Ovary (tissue), 9 donors: ENCODE results near the gene TAC4. TPM values are rescaled to one million over a fixed set of nuclear protein-coding genes. Genes with fewer than 3 reads are reported as not detected.

Source experiments
- DNase-seq, 5 donors: peaks; one replicate each; pipeline ENCODE4 v3.0.0-alpha.2; 2019 to 2020
- H3K27ac ChIP-seq, 2 donors: fragments of 200-600 bp; one replicate each; pipeline versions ENCODE4 v1.5.1 to v1.8.0; 2019 to 2022
- H3K27me3 ChIP-seq: fragments of 200-600 bp; one replicate; pipeline ENCODE4 v1.8.0; 2022
- H3K36me3 ChIP-seq: fragments of 200-600 bp; sonication (generic); one replicate; pipeline ENCODE4 v1.5.1; 2019
- H3K4me1 ChIP-seq: one replicate; pipeline ENCODE4 v1.8.1; 2013; ENCODE audit warnings: mild to moderate bottlenecking, moderate library complexity; ENCODE audit not compliant: insufficient read depth
- H3K4me3 ChIP-seq: fragments of 200-600 bp; sonication (generic); one replicate; pipeline ENCODE4 v1.5.1; 2017
- H3K9me3 ChIP-seq, 2 donors: fragments of 200-600 bp in 1 of 2; sonication (generic) in 1 of 2; one replicate each; pipeline versions ENCODE4 v1.5.1 to v1.8.1; 2013 to 2019; ENCODE audit warnings: mild to moderate bottlenecking in 1 of 2, moderate library complexity in 1 of 2
- EP300 ChIP-seq: sonication (generic); formaldehyde crosslinking; IDR thresholded peaks from one replicate; pipeline ENCODE4 v1.6.1; 2017; ENCODE audit warnings: antibody characterized with exemption
- POLR2A ChIP-seq: fragments of 450-650 bp; IDR thresholded peaks from one replicate; pipeline ENCODE4 v1.6.1; 2017; ENCODE audit warnings: antibody characterized with exemption, mild to moderate bottlenecking, moderate library complexity
- WGBS, 3 donors: extraction: QIAGEN DNeasy Blood & Tissue Kit in 1 of 3; methylation state at CpG; one replicate each; pipeline versions ENCODE4 v1.1.5 to v1.1.7; 2013 to 2017; 5-methylcytosine and 5-hydroxymethylcytosine counted together
- intact Hi-C, 4 donors: fragments of 100-400 bp; cut with DNase I; formaldehyde crosslinking; loops; one replicate each; pipeline versions ENCODE4 v1.11.0 to v1.15.1; 2022 to 2023
- polyA plus RNA-seq, 2 donors: library from polyadenylated mRNA; stranded (reverse); fragments of 200-250 nt in 1 of 2; fragments of 350-450 nt in 1 of 2; fragmentation: Illumina TruSeq in 1 of 2; extraction: RNeasy Lipid Tissue Mini Kit (QIAGEN cat#74804) in 1 of 2; gene quantifications; one replicate each; pipeline ENCODE4 v1.2.3, GENCODE V29; 2013 to 2014
- total RNA-seq, 7 donors: library from RNA; depleted of rRNA in 2 of 7; stranded (reverse); fragments of >200 nt in 2 of 7; fragmentation: NEBNext Ultra II Directional in 3 of 7; extraction: Animal tissue kit (Norgen Biotek cat#: 25700) in 3 of 7; gene quantifications; one replicate each; pipeline versions ENCODE4 v1.1.0 to v1.2.4, GENCODE V29; 2016 to 2023
- TF ChIP-seq, protein P1 (sequence below), 3 donors: fragments of 450-650 bp in 2 of 3; fragments of 200-600 bp in 1 of 3; IDR thresholded peaks; one replicate each; pipeline versions ENCODE4 v1.5.1 to v1.8.0; 2016 to 2022; ENCODE audit warnings: antibody characterized with exemption in 3 of 3, mild to moderate bottlenecking in 1 of 3
- donor health status: DM: no; HTN: no; CAD: no; lungs with moderate emphysema.
- donor health status: DM: no; HTN: no; CAD: no.
- donor health status: Bipolar disorder and iron deficiency.
- donor health status: DM: yes; HTN: yes; CAD: no.
- donor health status: DM: no; HTN: no; CAD: no.
- donor health status: DM: yes; HTN: yes; CAD: no.

The TAC4 gene
- total and polyA plus RNA-seq, 9 donors: not detected

GRCh38 chr17:49821916-49822315 is 26.0 kb downstream of the TAC4 start:
- H3K9me3 ChIP-seq: no peaks in the 10 kb centered on the region
- no peaks in the 10 kb centered on the region for H3K27me3 ChIP-seq
- H3K4me1 ChIP-seq: no peaks in the 10 kb centered on the region
- intact Hi-C loops: no loop called here
- TF ChIP-seq EP300: no peak
- TF ChIP-seq, protein P1, sequence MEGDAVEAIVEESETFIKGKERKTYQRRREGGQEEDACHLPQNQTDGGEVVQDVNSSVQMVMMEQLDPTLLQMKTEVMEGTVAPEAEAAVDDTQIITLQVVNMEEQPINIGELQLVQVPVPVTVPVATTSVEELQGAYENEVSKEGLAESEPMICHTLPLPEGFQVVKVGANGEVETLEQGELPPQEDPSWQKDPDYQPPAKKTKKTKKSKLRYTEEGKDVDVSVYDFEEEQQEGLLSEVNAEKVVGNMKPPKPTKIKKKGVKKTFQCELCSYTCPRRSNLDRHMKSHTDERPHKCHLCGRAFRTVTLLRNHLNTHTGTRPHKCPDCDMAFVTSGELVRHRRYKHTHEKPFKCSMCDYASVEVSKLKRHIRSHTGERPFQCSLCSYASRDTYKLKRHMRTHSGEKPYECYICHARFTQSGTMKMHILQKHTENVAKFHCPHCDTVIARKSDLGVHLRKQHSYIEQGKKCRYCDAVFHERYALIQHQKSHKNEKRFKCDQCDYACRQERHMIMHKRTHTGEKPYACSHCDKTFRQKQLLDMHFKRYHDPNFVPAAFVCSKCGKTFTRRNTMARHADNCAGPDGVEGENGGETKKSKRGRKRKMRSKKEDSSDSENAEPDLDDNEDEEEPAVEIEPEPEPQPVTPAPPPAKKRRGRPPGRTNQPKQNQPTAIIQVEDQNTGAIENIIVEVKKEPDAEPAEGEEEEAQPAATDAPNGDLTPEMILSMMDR (IDR thresholded peaks at IDR 0.05): no peak
- no peak for TF ChIP-seq POLR2A
- H3K4me3 ChIP-seq: no peak overlapping the region
- no peaks in the 10 kb centered on the region for H3K36me3 ChIP-seq
- WGBS, 3 donors: 90 to 96% (median 90%) methylated on average over 1 of the region's 1 CpG
- DNase-seq: no peak
- no peak overlapping the region for H3K27ac ChIP-seq

DNA sequence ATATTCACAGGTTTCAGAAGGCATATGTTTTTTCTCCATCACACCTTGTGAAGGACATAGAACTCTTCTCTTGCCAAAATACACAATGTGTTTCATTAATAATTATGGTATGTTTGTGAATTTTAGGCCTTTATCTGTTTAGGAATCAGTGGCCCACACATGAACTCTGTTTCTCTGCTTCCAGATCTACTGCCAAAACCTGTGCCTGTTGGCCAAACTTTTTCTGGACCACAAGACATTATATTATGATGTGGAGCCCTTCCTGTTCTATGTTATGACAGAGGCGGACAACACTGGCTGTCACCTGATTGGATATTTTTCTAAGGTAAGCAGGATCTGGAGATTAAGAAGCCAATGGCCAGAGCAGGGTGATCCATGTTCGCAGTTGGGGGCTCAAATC is 26.4 kb downstream of the TAC4 start:
- no peaks in the 10 kb centered on the region for H3K27me3 ChIP-seq
- TF ChIP-seq, protein P1 (IDR thresholded peaks at IDR 0.05): no peak
- TF ChIP-seq EP300 (no peak), POLR2A (no peak)
- H3K4me3 ChIP-seq: no peak overlapping the region
- H3K27ac ChIP-seq: no peak overlapping the region
- H3K9me3 ChIP-seq: no peaks in the 10 kb centered on the region
- H3K4me1 ChIP-seq: no peaks in the 10 kb centered on the region
- 88 to 94% (median 91%) methylated on average over 2 of the region's 2 CpGs for WGBS, 3 donors
- no peak for DNase-seq
- intact Hi-C loops: no loop called here
- H3K36me3 ChIP-seq: no peaks in the 10 kb centered on the region

DNA sequence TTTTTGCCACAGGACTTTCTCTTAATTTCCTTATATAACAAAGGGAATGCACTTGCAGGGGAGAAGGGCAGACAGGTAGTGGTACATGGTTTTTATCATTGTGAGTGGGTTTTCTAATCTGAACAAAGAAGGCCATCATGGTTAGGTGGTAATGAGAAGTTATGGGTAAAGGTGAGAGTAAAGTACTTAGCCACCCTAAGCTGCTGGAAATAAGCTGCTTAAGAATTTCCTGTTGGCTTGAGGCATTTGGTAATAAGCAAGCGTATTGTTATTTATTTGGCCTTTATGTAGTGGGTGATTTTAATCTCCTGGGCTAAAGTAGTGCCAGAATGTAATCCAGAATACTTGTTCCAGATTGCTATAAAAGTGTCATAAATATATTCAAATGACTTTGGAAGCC is 27.1 kb downstream of the TAC4 start:
- 90 to 95% (median 92%) methylated on average over 1 of the region's 1 CpG for WGBS, 3 donors

DNA sequence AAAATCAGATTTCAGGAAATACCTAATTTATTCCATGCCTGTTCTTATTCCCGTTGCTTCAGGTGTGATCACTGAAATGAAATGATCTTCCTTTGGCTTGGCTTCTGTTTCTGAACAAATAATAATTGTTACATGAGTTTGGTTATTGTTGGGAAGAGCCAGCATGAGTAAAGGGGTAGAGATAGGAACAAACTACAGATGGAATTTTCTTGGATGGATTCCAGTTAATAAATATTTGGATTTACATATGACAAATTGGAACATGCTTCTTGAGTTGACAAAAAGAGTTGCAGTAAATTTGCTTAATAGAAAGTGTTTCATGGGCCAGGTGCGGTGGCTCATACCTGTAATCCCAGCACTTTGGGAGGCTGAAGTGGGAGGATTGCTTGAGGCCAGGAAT is 28.2 kb downstream of the TAC4 start:
- Histone ChIP-seq H3K27ac (no peak overlapping the region), H3K9me3 (no peaks in the 10 kb centered on the region), H3K27me3 (no peaks in the 10 kb centered on the region), H3K4me3 (no peak overlapping the region), H3K4me1 (no peaks in the 10 kb centered on the region), H3K36me3 (no peaks in the 10 kb centered on the region)
- intact Hi-C loops: no loop called here
- TF ChIP-seq POLR2A (no peak), EP300 (no peak)
- TF ChIP-seq, protein P1 (IDR thresholded peaks at IDR 0.05): no peak
- 94 to 96% (median 95%) methylated on average over 2 of the region's 2 CpGs for WGBS, 3 donors
- DNase-seq: no peak

More for the DNA sequence above, 27.1 kb downstream of the TAC4 start:
- DNase-seq: no peak
- H3K4me3 ChIP-seq: no peak overlapping the region
- no peaks in the 10 kb centered on the region for H3K9me3 ChIP-seq
- TF ChIP-seq EP300 (no peak), POLR2A (no peak)
- TF ChIP-seq, protein P1 (IDR thresholded peaks at IDR 0.05): no peak
- intact Hi-C loops: no loop called here
- H3K36me3 ChIP-seq: no peaks in the 10 kb centered on the region
- no peak overlapping the region for H3K27ac ChIP-seq
- H3K4me1 ChIP-seq: no peaks in the 10 kb centered on the region
- H3K27me3 ChIP-seq: no peaks in the 10 kb centered on the region
